WTC11 (cell line): ENCODE measurements around the gene IL16. TPM values are rescaled to one million over a fixed set of nuclear protein-coding genes. Genes with fewer than 3 reads are reported as not detected.

Experiments
- ATAC-seq: fragments of 200-7000 bp; cut with Tn5 transposase; 2 replicates; pipeline ENCODE4 v1.10.0; 2021; ENCODE audit warnings: mild to moderate bottlenecking, moderate library complexity
- CTCF ChIA-PET: fragments of 300-600 bp; sonication (Branson Sonifier 250); formaldehyde crosslinking; loops from one replicate; lab custom pipeline; 2021; ENCODE audit warnings: antibody characterized with exemption; lab: Charles Lee
- POLR2A ChIA-PET: fragments of 350-600 bp; sonication (Branson Sonifier 250); formaldehyde crosslinking; loops from one replicate; lab custom pipeline; 2021; ENCODE audit warnings: antibody characterized with exemption; lab: Charles Lee
- DNase-seq: peaks from one replicate; pipeline ENCODE4 v3.0.0; 2021; ENCODE audit warnings: low spot score
- H3K27ac Mint-ChIP-seq: 2 replicates; pipeline ENCODE4 v1.8.0; 2021; ENCODE audit warnings: mixed read lengths
- H3K27me3 Mint-ChIP-seq: 2 replicates; pipeline ENCODE4 v1.8.0; 2021; ENCODE audit warnings: low read depth, mild to moderate bottlenecking, moderate library complexity, mixed read lengths
- H3K36me3 Mint-ChIP-seq: 2 replicates; pipeline ENCODE4 v1.8.0; 2021; ENCODE audit warnings: mixed read lengths
- H3K4me1 Mint-ChIP-seq: 2 replicates; pipeline ENCODE4 v1.8.0; 2022; ENCODE audit warnings: mixed read lengths
- H3K4me3 Mint-ChIP-seq: 2 replicates; pipeline ENCODE4 v1.8.0; 2021; ENCODE audit warnings: mild to moderate bottlenecking, moderate library complexity, mixed read lengths
- H3K9me3 Mint-ChIP-seq: 2 replicates; pipeline ENCODE4 v1.8.0; 2021; ENCODE audit warnings: mixed read lengths
- AFF4 ChIP-seq: sonication (generic); formaldehyde crosslinking; IDR thresholded peaks from 2 replicates; pipeline ENCODE4 v1.8.1; 2023; ENCODE audit warnings: mild to moderate bottlenecking, missing genetic modification reagents, borderline replicate concordance
- ATF2 ChIP-seq: sonication (generic); formaldehyde crosslinking; IDR thresholded peaks from 2 replicates; pipeline ENCODE4 v1.8.1; 2022; ENCODE audit warnings: low read depth, missing genetic modification reagents, borderline replicate concordance
- CDX4 ChIP-seq: fragments of 250-450 bp; sonication (Bioruptor Pico); IDR thresholded peaks from 2 replicates; pipeline ENCODE4 v1.9.0; 2021; ENCODE audit warnings: moderate library complexity, mild to moderate bottlenecking, inconsistent platforms, borderline replicate concordance
- CREB1 ChIP-seq: sonication (generic); formaldehyde crosslinking; IDR thresholded peaks from 2 replicates; pipeline ENCODE4 v1.8.0; 2023; ENCODE audit warnings: mild to moderate bottlenecking, missing genetic modification reagents
- E2F1 ChIP-seq: sonication (generic); formaldehyde crosslinking; IDR thresholded peaks from 2 replicates; pipeline ENCODE4 v1.8.0; 2022; ENCODE audit warnings: mild to moderate bottlenecking, missing genetic modification reagents
- ELF4 ChIP-seq: sonication (generic); formaldehyde crosslinking; IDR thresholded peaks from 2 replicates; pipeline ENCODE4 v1.8.1; 2022; ENCODE audit warnings: low read depth, mild to moderate bottlenecking, moderate library complexity, missing genetic modification reagents
- HMGA2 ChIP-seq: fragments of 250-450 bp; sonication (Bioruptor Pico); IDR thresholded peaks from 2 replicates; pipeline ENCODE4 v1.4.0; 2021; ENCODE audit warnings: mild to moderate bottlenecking, moderate library complexity
- NR1H2 ChIP-seq: sonication (generic); formaldehyde crosslinking; IDR thresholded peaks from 2 replicates; pipeline ENCODE4 v1.9.0; 2021; ENCODE audit warnings: mild to moderate bottlenecking, moderate library complexity, missing genetic modification reagents
- SOX15 ChIP-seq: fragments of 250-450 bp; sonication (Bioruptor Pico); IDR thresholded peaks from 2 replicates; pipeline ENCODE4 v1.9.0; 2021; ENCODE audit warnings: mild to moderate bottlenecking
- ZNF121 ChIP-seq: sonication (generic); formaldehyde crosslinking; IDR thresholded peaks from 2 replicates; pipeline ENCODE4 v1.8.0; 2023; ENCODE audit warnings: missing genetic modification reagents
- ZNF219 ChIP-seq: sonication (generic); formaldehyde crosslinking; IDR thresholded peaks from 2 replicates; pipeline ENCODE4 v1.8.0; 2023; ENCODE audit warnings: missing genetic modification reagents, mild to moderate bottlenecking, borderline replicate concordance
- ZNF423 ChIP-seq: fragments of 250-450 bp; sonication (Bioruptor Pico); IDR thresholded peaks from 2 replicates; pipeline ENCODE4 v2.1.2; 2022; ENCODE audit warnings: mild to moderate bottlenecking, moderate library complexity
- ZSCAN18 ChIP-seq: fragments of 250-450 bp; sonication (Bioruptor Pico); IDR thresholded peaks from 2 replicates; pipeline ENCODE4 v2.1.2; 2022; ENCODE audit warnings: mild to moderate bottlenecking, moderate library complexity
- total RNA-seq: library from RNA; stranded (reverse); gene quantifications from 3 replicates; pipeline ENCODE4 v1.2.3, GENCODE V29; 2021
- TF ChIP-seq, protein P1 (sequence below): sonication (generic); formaldehyde crosslinking; IDR thresholded peaks from 2 replicates; pipeline ENCODE4 v1.8.1; 2022; ENCODE audit warnings: mild to moderate bottlenecking, missing genetic modification reagents, moderate library complexity, borderline replicate concordance
- TF ChIP-seq, protein P2 (sequence below): fragments of 200-600 bp; IDR thresholded peaks from 2 replicates; pipeline ENCODE4 v1.8.0; 2022; ENCODE audit warnings: antibody characterized with exemption
- TF ChIP-seq, protein P3 (sequence below): sonication (generic); formaldehyde crosslinking; IDR thresholded peaks from 2 replicates; pipeline ENCODE4 v1.8.1; 2023; ENCODE audit warnings: mild to moderate bottlenecking, missing genetic modification reagents, moderate library complexity

IL16 gene
- total RNA-seq, 1 experiment from 2014 or later, result 0.61 TPM

DNA sequence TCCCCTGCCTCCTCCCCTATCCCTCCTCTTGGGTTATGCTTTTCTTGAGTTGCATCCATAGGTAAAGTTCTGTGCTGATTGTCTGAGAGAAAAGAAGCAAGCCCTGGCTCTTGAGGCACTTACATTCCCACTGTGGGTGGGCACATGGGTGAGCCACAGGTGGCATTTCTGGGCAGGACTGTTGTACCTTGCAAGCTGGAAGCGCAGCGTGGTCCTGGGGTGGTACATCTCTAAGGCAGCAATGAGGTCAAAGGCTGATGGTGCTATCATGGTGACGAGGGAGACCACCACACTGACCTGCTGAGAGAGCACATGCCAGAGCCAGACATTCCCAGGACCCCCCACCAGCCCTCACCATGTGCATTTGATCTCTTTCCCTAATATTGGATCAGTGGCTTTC, 152.6 kb downstream of the IL16 start:
- ATAC-seq (no peak), DNase-seq (no peak)
- POLR2A ChIA-PET, result no interaction called here
- CTCF ChIA-PET, result no interaction called here
- Mint-ChIP-seq H3K27me3 (no peaks in the 10 kb centered on the region), H3K27ac (no peak overlapping the region), H3K9me3 (0 out of 2 replicates have a peak, but pooled peaks cover 3% of the 10 kb centered on the region), H3K4me1 (0 out of 2 replicates have a peak, but pooled peaks cover 7% of the 10 kb centered on the region), H3K4me3 (no peak overlapping the region), H3K36me3 (no peaks in the 10 kb centered on the region)
- TF ChIP-seq, protein P1, sequence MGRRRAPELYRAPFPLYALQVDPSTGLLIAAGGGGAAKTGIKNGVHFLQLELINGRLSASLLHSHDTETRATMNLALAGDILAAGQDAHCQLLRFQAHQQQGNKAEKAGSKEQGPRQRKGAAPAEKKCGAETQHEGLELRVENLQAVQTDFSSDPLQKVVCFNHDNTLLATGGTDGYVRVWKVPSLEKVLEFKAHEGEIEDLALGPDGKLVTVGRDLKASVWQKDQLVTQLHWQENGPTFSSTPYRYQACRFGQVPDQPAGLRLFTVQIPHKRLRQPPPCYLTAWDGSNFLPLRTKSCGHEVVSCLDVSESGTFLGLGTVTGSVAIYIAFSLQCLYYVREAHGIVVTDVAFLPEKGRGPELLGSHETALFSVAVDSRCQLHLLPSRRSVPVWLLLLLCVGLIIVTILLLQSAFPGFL, result no peak
- TF ChIP-seq ELF4 (CRISPR knock-in tag) (no peak), AFF4 (CRISPR knock-in tag) (no peak), NR1H2 (no peak), E2F1 (CRISPR knock-in tag) (no peak), HMGA2 (CRISPR knock-in tag) (no peak), ZNF219 (CRISPR knock-in tag) (no peak), ZNF423 (CRISPR knock-in tag) (no peak), SOX15 (CRISPR knock-in tag) (no peak), ATF2 (CRISPR knock-in tag) (no peak), CREB1 (CRISPR knock-in tag) (no peak), ZNF121 (CRISPR knock-in tag) (no peak), CDX4 (CRISPR knock-in tag) (no peak), ZSCAN18 (CRISPR knock-in tag) (no peak)
- TF ChIP-seq, protein P2, sequence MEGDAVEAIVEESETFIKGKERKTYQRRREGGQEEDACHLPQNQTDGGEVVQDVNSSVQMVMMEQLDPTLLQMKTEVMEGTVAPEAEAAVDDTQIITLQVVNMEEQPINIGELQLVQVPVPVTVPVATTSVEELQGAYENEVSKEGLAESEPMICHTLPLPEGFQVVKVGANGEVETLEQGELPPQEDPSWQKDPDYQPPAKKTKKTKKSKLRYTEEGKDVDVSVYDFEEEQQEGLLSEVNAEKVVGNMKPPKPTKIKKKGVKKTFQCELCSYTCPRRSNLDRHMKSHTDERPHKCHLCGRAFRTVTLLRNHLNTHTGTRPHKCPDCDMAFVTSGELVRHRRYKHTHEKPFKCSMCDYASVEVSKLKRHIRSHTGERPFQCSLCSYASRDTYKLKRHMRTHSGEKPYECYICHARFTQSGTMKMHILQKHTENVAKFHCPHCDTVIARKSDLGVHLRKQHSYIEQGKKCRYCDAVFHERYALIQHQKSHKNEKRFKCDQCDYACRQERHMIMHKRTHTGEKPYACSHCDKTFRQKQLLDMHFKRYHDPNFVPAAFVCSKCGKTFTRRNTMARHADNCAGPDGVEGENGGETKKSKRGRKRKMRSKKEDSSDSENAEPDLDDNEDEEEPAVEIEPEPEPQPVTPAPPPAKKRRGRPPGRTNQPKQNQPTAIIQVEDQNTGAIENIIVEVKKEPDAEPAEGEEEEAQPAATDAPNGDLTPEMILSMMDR, result no peak
- TF ChIP-seq, protein P3, sequence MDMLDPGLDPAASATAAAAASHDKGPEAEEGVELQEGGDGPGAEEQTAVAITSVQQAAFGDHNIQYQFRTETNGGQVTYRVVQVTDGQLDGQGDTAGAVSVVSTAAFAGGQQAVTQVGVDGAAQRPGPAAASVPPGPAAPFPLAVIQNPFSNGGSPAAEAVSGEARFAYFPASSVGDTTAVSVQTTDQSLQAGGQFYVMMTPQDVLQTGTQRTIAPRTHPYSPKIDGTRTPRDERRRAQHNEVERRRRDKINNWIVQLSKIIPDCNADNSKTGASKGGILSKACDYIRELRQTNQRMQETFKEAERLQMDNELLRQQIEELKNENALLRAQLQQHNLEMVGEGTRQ (CRISPR knock-in tag), result no peak
